ENCODE data around the gene PCP2. TPM values are rescaled to one million over a fixed set of nuclear protein-coding genes. Genes with fewer than 3 reads are reported as not detected.

The PCP2 gene
- total and polyA plus RNA-seq, 5 donors from 2014 or later, result 0.44 to 2.4 (median 0.86) TPM; not detected in 2

- H3K4me1 ChIP-seq (ENCODE audit: control insufficient read depth, insufficient read depth, low read length, poor library complexity, severe bottlenecking), result peaks cover 34% of the 10 kb centered on the region
- no peaks in the 10 kb centered on the region for H3K9me3 Mint-ChIP-seq
- ATAC-seq (ENCODE audit: low read depth in 2 of 2) (no peak), DNase-seq (no peak)
- H3K36me3 ChIP-seq (ENCODE audit: control insufficient read depth, insufficient read depth, low read length), result peaks cover 14% of the 10 kb centered on the region
- H3K36me3 Mint-ChIP-seq, result peaks cover 11% of the 10 kb centered on the region
- H3K9me3 ChIP-seq (ENCODE audit: control insufficient read depth in 2 of 2, low read length in 2 of 2), result no peaks in the 10 kb centered on the region
- no peaks in the 10 kb centered on the region for H3K27me3 Mint-ChIP-seq
- peak overlapping the region; percentile 85 to 93 (median 91) for H3K27ac Mint-ChIP-seq
- peaks cover 0 to 64% (median 18%) of the 10 kb centered on the region in 4 donors for H3K4me1 Mint-ChIP-seq
- H3K4me3 Mint-ChIP-seq, result peak overlapping the region; percentile 15 to 89 (median 85)
- peak overlapping the region; percentile 90 for H3K27ac ChIP-seq (ENCODE audit: insufficient read depth, low read length, poor library complexity, severe bottlenecking)
- H3K4me3 ChIP-seq (ENCODE audit: low read depth, low read length), result no peak overlapping the region
- H3K27me3 ChIP-seq (ENCODE audit: control insufficient read depth, insufficient read depth, low read length), result no peaks in the 10 kb centered on the region
Observed at GRCh38 chr19:7636317-7636690, 2.8 kb upstream of the PCP2 start.

GRCh38 chr19:7635670-7636069, 2.2 kb upstream of the PCP2 start:
- H3K27me3 Mint-ChIP-seq, result no peaks in the 10 kb centered on the region
- H3K4me1 Mint-ChIP-seq, result peaks cover 0 to 69% (median 21%) of the 10 kb centered on the region in 4 donors
- DNase-seq (no peak), ATAC-seq (ENCODE audit: low read depth in 2 of 2) (no peak)
- H3K4me1 ChIP-seq (ENCODE audit: control insufficient read depth, insufficient read depth, low read length, poor library complexity, severe bottlenecking), result peaks cover 37% of the 10 kb centered on the region
- H3K27ac ChIP-seq (ENCODE audit: insufficient read depth, low read length, poor library complexity, severe bottlenecking), result no peak overlapping the region
- peak overlapping the region; percentile 79 to 89 (median 85) for H3K4me3 Mint-ChIP-seq
- H3K36me3 ChIP-seq (ENCODE audit: control insufficient read depth, insufficient read depth, low read length), result peaks cover 14% of the 10 kb centered on the region
- H3K4me3 ChIP-seq (ENCODE audit: low read depth, low read length), result no peak overlapping the region
- no peaks in the 10 kb centered on the region for H3K9me3 ChIP-seq (ENCODE audit: control insufficient read depth in 2 of 2, low read length in 2 of 2)
- H3K36me3 Mint-ChIP-seq, result peaks cover 11% of the 10 kb centered on the region
- peak overlapping the region; percentile 85 to 93 (median 91) for H3K27ac Mint-ChIP-seq
- no peaks in the 10 kb centered on the region for H3K27me3 ChIP-seq (ENCODE audit: control insufficient read depth, insufficient read depth, low read length)
- H3K9me3 Mint-ChIP-seq, result no peaks in the 10 kb centered on the region

- Mint-ChIP-seq H3K4me3 (peak overlapping the region in 2 of 4 donors; percentile 26 to 53), H3K9me3 (no peaks in the 10 kb centered on the region), H3K36me3 (peaks cover 7% of the 10 kb centered on the region), H3K27ac (no peak overlapping the region), H3K4me1 (peaks cover 5 to 72% (median 31%) of the 10 kb centered on the region in 4 donors), H3K27me3 (peaks cover 7% of the 10 kb centered on the region)
- DNase-seq (no peak), ATAC-seq (ENCODE audit: low read depth in 2 of 2) (no peak)
- Histone ChIP-seq H3K36me3 (ENCODE audit: control insufficient read depth, insufficient read depth, low read length) (peaks cover 7% of the 10 kb centered on the region), H3K27ac (ENCODE audit: insufficient read depth, low read length, poor library complexity, severe bottlenecking) (no peak overlapping the region), H3K27me3 (ENCODE audit: control insufficient read depth, insufficient read depth, low read length) (no peaks in the 10 kb centered on the region), H3K4me1 (ENCODE audit: control insufficient read depth, insufficient read depth, low read length, poor library complexity, severe bottlenecking) (peaks cover 44% of the 10 kb centered on the region), H3K9me3 (ENCODE audit: control insufficient read depth in 2 of 2, low read length in 2 of 2) (no peaks in the 10 kb centered on the region), H3K4me3 (ENCODE audit: low read depth, low read length) (no peak overlapping the region)
Observed at GRCh38 chr19:7632340-7633203, 947 bp downstream of the PCP2 start.

- H3K4me3 Mint-ChIP-seq, result peak overlapping the region; percentile 52 to 75 (median 62)
- peaks cover 7% of the 10 kb centered on the region for H3K27me3 Mint-ChIP-seq
- peaks cover 10% of the 10 kb centered on the region for H3K36me3 Mint-ChIP-seq
- peaks cover 38% of the 10 kb centered on the region for H3K4me1 ChIP-seq (ENCODE audit: control insufficient read depth, insufficient read depth, low read length, poor library complexity, severe bottlenecking)
- H3K27ac ChIP-seq (ENCODE audit: insufficient read depth, low read length, poor library complexity, severe bottlenecking), result no peak overlapping the region
- peaks cover 15% of the 10 kb centered on the region for H3K36me3 ChIP-seq (ENCODE audit: control insufficient read depth, insufficient read depth, low read length)
- no peak overlapping the region for H3K4me3 ChIP-seq (ENCODE audit: low read depth, low read length)
- H3K27me3 ChIP-seq (ENCODE audit: control insufficient read depth, insufficient read depth, low read length), result no peaks in the 10 kb centered on the region
- ATAC-seq (ENCODE audit: low read depth in 2 of 2) (no peak), DNase-seq (no peak)
- H3K27ac Mint-ChIP-seq, result no peak overlapping the region
- no peaks in the 10 kb centered on the region for H3K9me3 ChIP-seq (ENCODE audit: control insufficient read depth in 2 of 2, low read length in 2 of 2)
- H3K9me3 Mint-ChIP-seq, result no peaks in the 10 kb centered on the region
- peaks cover 5 to 71% (median 29%) of the 10 kb centered on the region in 4 donors for H3K4me1 Mint-ChIP-seq
Observed at GRCh38 chr19:7631577-7631976, 1.9 kb downstream of the PCP2 start.

- peaks cover 7% of the 10 kb centered on the region for H3K27me3 Mint-ChIP-seq
- peaks cover 33% of the 10 kb centered on the region for H3K36me3 ChIP-seq (ENCODE audit: control insufficient read depth, insufficient read depth, low read length)
- no peaks in the 10 kb centered on the region for H3K9me3 Mint-ChIP-seq
- peaks cover 10% of the 10 kb centered on the region for H3K36me3 Mint-ChIP-seq
- H3K4me1 Mint-ChIP-seq, result peaks cover 5 to 56% (median 26%) of the 10 kb centered on the region in 4 donors
- DNase-seq (peak; percentile 93 to 99 (median 96)), ATAC-seq (ENCODE audit: low read depth in 2 of 2) (peak; percentile 96 to 98)
- H3K27me3 ChIP-seq (ENCODE audit: control insufficient read depth, insufficient read depth, low read length), result no peaks in the 10 kb centered on the region
- peaks cover 28% of the 10 kb centered on the region for H3K4me1 ChIP-seq (ENCODE audit: control insufficient read depth, insufficient read depth, low read length, poor library complexity, severe bottlenecking)
- H3K9me3 ChIP-seq (ENCODE audit: control insufficient read depth in 2 of 2, low read length in 2 of 2), result no peaks in the 10 kb centered on the region
- peak within 1 kb of the TSS; percentile 98 to 100 (median 98) for H3K27ac Mint-ChIP-seq
- H3K4me3 Mint-ChIP-seq, result peak within 1 kb of the TSS; percentile 92 to 98 (median 97)
- peak within 1 kb of the TSS; percentile 98 for H3K4me3 ChIP-seq (ENCODE audit: low read depth, low read length)
- H3K27ac ChIP-seq (ENCODE audit: insufficient read depth, low read length, poor library complexity, severe bottlenecking), result peak within 1 kb of the TSS; percentile 95
Observed at GRCh38 chr19:7629347-7630054, 4.0 kb downstream of the PCP2 start, which contains the start of the genes PET100 and XAB2. PET100 (plus strand) TSS chr19:7629793; CDS start chr19:7629834, 41 bp downstream. XAB2 (minus strand) TSS chr19:7629545; CDS start chr19:7629527, 18 bp downstream.

GRCh38 chr19:7628589-7629311, 4.8 kb downstream of the PCP2 start:
- Histone ChIP-seq H3K27me3 (ENCODE audit: control insufficient read depth, insufficient read depth, low read length) (no peaks in the 10 kb centered on the region), H3K4me1 (ENCODE audit: control insufficient read depth, insufficient read depth, low read length, poor library complexity, severe bottlenecking) (peaks cover 28% of the 10 kb centered on the region), H3K9me3 (ENCODE audit: control insufficient read depth in 2 of 2, low read length in 2 of 2) (no peaks in the 10 kb centered on the region), H3K36me3 (ENCODE audit: control insufficient read depth, insufficient read depth, low read length) (peaks cover 37% of the 10 kb centered on the region), H3K4me3 (ENCODE audit: low read depth, low read length) (peak overlapping the region; percentile 98), H3K27ac (ENCODE audit: insufficient read depth, low read length, poor library complexity, severe bottlenecking) (peak overlapping the region; percentile 95)
- Mint-ChIP-seq H3K36me3 (peaks cover 10% of the 10 kb centered on the region), H3K4me1 (peaks cover 5 to 50% (median 22%) of the 10 kb centered on the region in 4 donors), H3K27ac (peak overlapping the region; percentile 98 to 100 (median 98)), H3K9me3 (no peaks in the 10 kb centered on the region), H3K4me3 (peak overlapping the region; percentile 92 to 98 (median 97)), H3K27me3 (peaks cover 7% of the 10 kb centered on the region)
- ATAC-seq (ENCODE audit: low read depth in 2 of 2), result no peak
- DNase-seq, result no peak

GRCh38 chr19:7627166-7627565, 6.4 kb downstream of the PCP2 start:
- H3K4me3 ChIP-seq (ENCODE audit: low read depth, low read length), result no peak overlapping the region
- DNase-seq (no peak), ATAC-seq (ENCODE audit: low read depth in 2 of 2) (no peak)
- H3K9me3 ChIP-seq (ENCODE audit: control insufficient read depth in 2 of 2, low read length in 2 of 2), result no peaks in the 10 kb centered on the region
- peaks cover 49% of the 10 kb centered on the region for H3K36me3 ChIP-seq (ENCODE audit: control insufficient read depth, insufficient read depth, low read length)
- H3K4me3 Mint-ChIP-seq, result peak overlapping the region; percentile 3 to 55 (median 42)
- peak overlapping the region in 1 of 3 donors; percentile 46 for H3K27ac Mint-ChIP-seq
- peaks cover 17% of the 10 kb centered on the region for H3K36me3 Mint-ChIP-seq
- H3K4me1 ChIP-seq (ENCODE audit: control insufficient read depth, insufficient read depth, low read length, poor library complexity, severe bottlenecking), result peaks cover 28% of the 10 kb centered on the region
- H3K27me3 Mint-ChIP-seq, result peaks cover 7% of the 10 kb centered on the region
- H3K4me1 Mint-ChIP-seq, result peaks cover 5 to 50% (median 22%) of the 10 kb centered on the region in 4 donors
- H3K9me3 Mint-ChIP-seq, result no peaks in the 10 kb centered on the region
- no peak overlapping the region for H3K27ac ChIP-seq (ENCODE audit: insufficient read depth, low read length, poor library complexity, severe bottlenecking)
- H3K27me3 ChIP-seq (ENCODE audit: control insufficient read depth, insufficient read depth, low read length), result no peaks in the 10 kb centered on the region

All from CD4-positive, CD25-positive, alpha-beta regulatory T cell (primary cell).